ENCODE data around the gene ABCC8. TPM values are rescaled to one million over a fixed set of nuclear protein-coding genes. Genes with fewer than 3 reads are reported as not detected.
A peak's percentile ranks its signal among the peaks of the same experiment; 100 is the strongest.

Gene ABCC8
- total and polyA plus RNA-seq, 2 of the 8 experiments (the other 6 are each of a cell fraction or from before 2014, with no cell fraction given): 3.7 to 4.9 TPM

- H3K4me1 ChIP-seq (replicated peaks in 1 of 4; ENCODE audit: control insufficient read depth in 3 of 4, insufficient read depth in 4 of 4, low read length in 3 of 4): no peaks in the 10 kb centered on the region; a peak in 1 of 7 replicates
- H3K23me2 ChIP-seq (ENCODE audit: low read depth, low read length): no peaks in the 10 kb centered on the region
- no peak overlapping the region for H2BK15ac ChIP-seq (ENCODE audit: low read length)
- H4K8ac ChIP-seq (ENCODE audit: extremely low read depth, insufficient read depth, low read length): no peak overlapping the region; the same call in 1 of the 2 replicates
- no peak for FAIRE-seq
- H3K4me3 ChIP-seq (ENCODE audit: extremely low read depth in 1 of 4, insufficient read depth in 2 of 4, low read depth in 3 of 4, low read length in 4 of 4): no peak overlapping the region
- H2BK12ac ChIP-seq (ENCODE audit: low read depth, low read length): no peak overlapping the region
- H3K23ac ChIP-seq (ENCODE audit: insufficient read length): no peak overlapping the region
- H3K18ac ChIP-seq (ENCODE audit: extremely low read depth, low read length): no peak overlapping the region
- H3K79me2 ChIP-seq (ENCODE audit: control insufficient read depth in 1 of 2, insufficient read depth in 2 of 2, low read length in 2 of 2): no peaks in the 10 kb centered on the region
- no peak overlapping the region for H3K14ac ChIP-seq (ENCODE audit: insufficient read length)
- no peak overlapping the region for H3K4me2 ChIP-seq (ENCODE audit: insufficient read depth in 1 of 2, low read depth in 2 of 2, low read length in 2 of 2)
- no peak overlapping the region for H2BK120ac ChIP-seq (replicated peaks; ENCODE audit: low read depth, low read length)
- no peaks in the 10 kb centered on the region for H4K20me1 ChIP-seq (replicated peaks in 1 of 2; ENCODE audit: control insufficient read depth in 1 of 2, insufficient read depth in 2 of 2, low read length in 2 of 2)
- H2AK5ac ChIP-seq (ENCODE audit: low read depth, low read length): no peak overlapping the region
- no peak overlapping the region for H2BK20ac ChIP-seq (ENCODE audit: low read length)
- no peaks in the 10 kb centered on the region for H3K36me3 ChIP-seq (ENCODE audit: control insufficient read depth in 2 of 4, insufficient read depth in 4 of 4, low read length in 3 of 4)
- no peaks in the 10 kb centered on the region for H3K79me1 ChIP-seq (ENCODE audit: low read depth, low read length)
- H4K5ac ChIP-seq (ENCODE audit: insufficient read length, low read depth, low read length): no peak overlapping the region
- 88% methylated on average over 8 of the region's 8 CpGs; no CpG with 5 or more reads in 1 of the 2 experiments for WGBS, 2 experiments (ENCODE audit: extremely low coverage in 1 of 2, insufficient coverage in 1 of 2, insufficient read length in 1 of 2, insufficient replicate concordance in 2 of 2, low coverage in 1 of 2, low lambda C conversion rate in 2 of 2, missing lambda C conversion rate in 1 of 2)
- CTCF ChIA-PET (ENCODE audit: partially characterized antibody): interaction anchor here (0.6 to 6.0 kb wide), 15 partner anchors 11 to 958 kb away, joined by 3 to 25 read pairs (median 5); partner anchors contain the start of gene KCNJ11
- no peak for TF ChIP-seq POLR2AphosphoS5 (IDR thresholded peaks at IDR 0.05; ENCODE audit: low read depth, low read length)
- TF ChIP-seq CEBPB (IDR thresholded peaks at IDR 0.05; ENCODE audit: low read depth, low read length): peak; percentile 11; the same call in 1 of the 2 replicates
- TF ChIP-seq CBX8 (IDR thresholded peaks at IDR 0.05; ENCODE audit: borderline replicate concordance, low read depth, low read length): no peak
- H3K4ac ChIP-seq (replicated peaks; ENCODE audit: insufficient read length, low read depth, low read length): no peak overlapping the region
- H2AFZ ChIP-seq (ENCODE audit: low read length): no peak overlapping the region
- no peak overlapping the region for H3K9ac ChIP-seq (replicated peaks in 1 of 4; ENCODE audit: extremely low read depth in 1 of 4, low read depth in 3 of 4, low read length in 3 of 4)
- no peaks in the 10 kb centered on the region for H3K27me3 ChIP-seq (replicated peaks in 1 of 4; ENCODE audit: control insufficient read depth in 3 of 4, extremely low read depth in 1 of 4, insufficient read depth in 3 of 4, low read length in 3 of 4)
- DNase-seq (ENCODE audit: low read depth in 1 of 2, low spot score in 2 of 2): no peak
- no peaks in the 10 kb centered on the region for H3K9me3 ChIP-seq (ENCODE audit: insufficient read depth in 2 of 2, low read depth in 1 of 2, low read length in 1 of 2)
- no peak overlapping the region for H3K56ac ChIP-seq (replicated peaks; ENCODE audit: insufficient read length, low read depth, low read length)
- H3K27ac ChIP-seq (ENCODE audit: low read depth, low read length): no peak overlapping the region
- no peak overlapping the region for H4K91ac ChIP-seq (replicated peaks; ENCODE audit: insufficient read length, low read length)
- POLR2A ChIA-PET (ENCODE audit: partially characterized antibody): interaction anchor here (1.4 kb wide), 1 partner anchor 15 kb away, joined by 3 read pairs; no protein-coding TSS in a partner anchor
- H2BK5ac ChIP-seq (ENCODE audit: low read depth, low read length): no peak overlapping the region
These were observed 45.5 kb downstream of the ABCC8 start for GRCh38 chr11:17431139-17431538.
